B cell (primary cell): ENCODE data around the gene SIK3. TPM values are rescaled to one million over a fixed set of nuclear protein-coding genes. Genes with fewer than 3 reads are reported as not detected.

Experiments used
- ATAC-seq: fragments of 200-7000 bp; cut with Tn5 transposase; one replicate; pipeline ENCODE4 v1.10.0; 2021; ENCODE audit warnings: low read depth, mild to moderate bottlenecking, moderate number of reproducible peaks, moderate library complexity
- CTCF ChIA-PET: fragments of 350-600 bp; sonication (Branson Sonifier 250); formaldehyde crosslinking; loops from one replicate; lab custom pipeline; 2021; ENCODE audit warnings: antibody characterized with exemption, inconsistent platforms; lab: Charles Lee
- POLR2A ChIA-PET: fragments of 350-600 bp; sonication (Branson Sonifier 250); formaldehyde crosslinking; loops from one replicate; lab custom pipeline; 2021; ENCODE audit warnings: antibody characterized with exemption; lab: Charles Lee
- DNase-seq: peaks from one replicate; pipeline ENCODE4 v3.0.0; 2013
- H2AFZ ChIP-seq: 2 replicates; pipeline ENCODE4 v1.6.1; 2012; ENCODE audit warnings: mild to moderate bottlenecking, low read depth, low read length; ENCODE audit not compliant: insufficient read depth, poor library complexity, severe bottlenecking
- H3K27ac ChIP-seq, 2 donors: 1 replicate in 1 of 2; 2 replicates in 1 of 2; pipeline ENCODE4 v1.5.1; 2012 to 2013; ENCODE audit warnings: low read length in 2 of 2, mild to moderate bottlenecking in 2 of 2, moderate library complexity in 1 of 2
- H3K27me3 ChIP-seq, 4 experiments: fragments of 200-600 bp in 1 of 4; sonication (generic) in 1 of 4; replicated peaks in 1 of 4; 1 replicate in 2 of 4; 2 replicates in 2 of 4; pipeline versions ENCODE4 v1.6.1 to v1.7.0; 2013 to 2016; ENCODE audit warnings: low read length in 3 of 4, mild to moderate bottlenecking in 2 of 4, mixed read lengths in 1 of 4, moderate library complexity in 1 of 4; ENCODE audit not compliant: insufficient read depth in 4 of 4, control insufficient read depth in 3 of 4; ENCODE audit errors: control extremely low read depth in 1 of 4
- H3K36me3 ChIP-seq, 2 experiments: replicated peaks in 1 of 2; 1 replicate in 1 of 2; 2 replicates in 1 of 2; pipeline versions ENCODE4 v1.6.1 to v1.7.1; 2013; ENCODE audit warnings: low read length in 1 of 2; ENCODE audit not compliant: insufficient read depth in 2 of 2, control insufficient read depth in 1 of 2; ENCODE audit errors: control extremely low read depth in 1 of 2, extremely low read depth in 1 of 2
- H3K4me1 ChIP-seq, 2 donors: fragments of 200-600 bp in 1 of 2; sonication (generic) in 1 of 2; 1 replicate in 1 of 2; 2 replicates in 1 of 2; pipeline versions ENCODE4 v1.5.1 to v1.6.1; 2013 to 2017; ENCODE audit warnings: low read length in 2 of 2; ENCODE audit not compliant: control insufficient read depth in 2 of 2, insufficient read depth in 2 of 2
- H3K4me2 ChIP-seq: replicated peaks from 2 replicates; pipeline ENCODE3; 2012; ENCODE audit warnings: mild to moderate bottlenecking, low read depth, low read length; ENCODE audit not compliant: poor library complexity, severe bottlenecking
- H3K4me3 ChIP-seq, 5 experiments: fragments of 200-600 bp in 1 of 5; sonication (generic) in 1 of 5; 1 replicate in 3 of 5; 2 replicates in 2 of 5; pipeline versions ENCODE4 v1.5.1 to v1.7.0; 2011 to 2016; ENCODE audit warnings: low read length in 4 of 5, mild to moderate bottlenecking in 4 of 5, low read depth in 2 of 5, control low read depth in 1 of 5, moderate library complexity in 1 of 5; ENCODE audit not compliant: insufficient read depth in 1 of 5; ENCODE audit errors: control extremely low read depth in 1 of 5, extremely low read depth in 1 of 5
- H3K79me2 ChIP-seq: fragments of 200-600 bp; sonication (generic); one replicate; pipeline ENCODE4 v1.6.0; 2016; ENCODE audit warnings: low read length; ENCODE audit not compliant: control insufficient read depth, insufficient read depth
- H3K9ac ChIP-seq: fragments of 200-600 bp; sonication (generic); 2 replicates; pipeline ENCODE4 v1.6.1; 2017; ENCODE audit warnings: mild to moderate bottlenecking, low read length, moderate library complexity
- H3K9me3 ChIP-seq, 3 donors: one replicate each; pipeline versions ENCODE4 v1.6.1 to v1.7.1; 2013; ENCODE audit warnings: low read length in 2 of 3; ENCODE audit not compliant: control insufficient read depth in 2 of 3, insufficient read depth in 1 of 3; ENCODE audit errors: control extremely low read depth in 1 of 3
- H4K20me1 ChIP-seq: 2 replicates; pipeline ENCODE4 v1.6.0; 2012; ENCODE audit warnings: mild to moderate bottlenecking, low read length; ENCODE audit not compliant: insufficient read depth, control insufficient read depth, poor library complexity, severe bottlenecking
- H3K27ac Mint-ChIP-seq: one replicate; pipeline ENCODE4 v1.8.0; 2021; ENCODE audit warnings: mixed read lengths
- H3K27me3 Mint-ChIP-seq: one replicate; pipeline ENCODE4 v1.8.0; 2021; ENCODE audit warnings: mixed read lengths
- H3K4me1 Mint-ChIP-seq: one replicate; pipeline ENCODE4 v1.8.0; 2021; ENCODE audit warnings: mixed read lengths
- H3K4me3 Mint-ChIP-seq: one replicate; pipeline ENCODE4 v1.8.0; 2021; ENCODE audit warnings: mixed read lengths
- H3K9me3 Mint-ChIP-seq: one replicate; pipeline ENCODE4 v1.8.0; 2022; ENCODE audit warnings: mixed read lengths; ENCODE audit not compliant: insufficient read depth
- CTCF ChIP-seq: fragments of 200-600 bp; IDR thresholded peaks from one replicate; pipeline ENCODE4 v1.8.0; 2022; ENCODE audit warnings: antibody characterized with exemption, mild to moderate bottlenecking
- EZH2 ChIP-seq: IDR thresholded peaks from 2 replicates; pipeline ENCODE4 v1.6.1; 2012; ENCODE audit warnings: borderline replicate concordance, low read depth, mild to moderate bottlenecking, moderate library complexity, low read length; ENCODE audit not compliant: insufficient read depth, poor library complexity, severe bottlenecking
- WGBS: methylation state at CpG from one replicate; pipeline ENCODE4 v1.1.5; 2013; ENCODE audit warnings: missing lambda C conversion rate; ENCODE audit not compliant: insufficient coverage; 5-methylcytosine and 5-hydroxymethylcytosine counted together
- intact Hi-C: fragments of 100-400 bp; cut with micrococcal nuclease; formaldehyde crosslinking; loops from one replicate; pipeline ENCODE4 v1.10.0; 2022
- polyA plus RNA-seq: library from polyadenylated mRNA; depleted of rRNA; stranded (reverse); fragments of >200 nt; gene quantifications from 2 replicates; pipeline ENCODE4 v1.2.3, GENCODE V29; 2012
- total RNA-seq, 2 donors: library from RNA; stranded (reverse); fragments of 120-200 nt in 1 of 2; gene quantifications; 1 replicate in 1 of 2; 2 replicates in 1 of 2; pipeline versions ENCODE4 v1.2.3 to v1.2.4, GENCODE V29; 2013 to 2022

Gene SIK3
- total and polyA plus RNA-seq, 2 donors (not counting 1 experiment from before 2014, with no cell fraction given), result 36.5 to 180 TPM

GRCh38 chr11:117011541-117011898 is 86.7 kb downstream of the SIK3 start:
- ChIA-PET POLR2A (no interaction called here), CTCF (interaction anchor here (0.8 to 1.3 kb wide), 3 partner anchors 11 to 88 kb away, joined by 3 read pairs; no protein-coding TSS in a partner anchor)
- peaks cover 44% of the 10 kb centered on the region for H4K20me1 ChIP-seq
- no peak overlapping the region for H3K9ac ChIP-seq
- peaks cover 22 to 23% of the 10 kb centered on the region in 2 donors for H3K4me1 ChIP-seq
- peaks cover 99% of the 10 kb centered on the region for H3K79me2 ChIP-seq
- no peaks in the 10 kb centered on the region for H3K9me3 Mint-ChIP-seq
- H3K27me3 ChIP-seq, result no peaks in the 10 kb centered on the region
- no peak overlapping the region for H3K4me3 Mint-ChIP-seq
- H3K27ac ChIP-seq, result no peak overlapping the region
- H3K4me3 ChIP-seq, result no peak overlapping the region
- no peak for DNase-seq
- H3K27me3 Mint-ChIP-seq, result no peaks in the 10 kb centered on the region
- peaks cover 2 to 6% of the 10 kb centered on the region in 2 experiments for H3K36me3 ChIP-seq
- WGBS, result 100% methylated on average over 2 of the region's 3 CpGs
- no peaks in the 10 kb centered on the region for H3K9me3 ChIP-seq
- H3K4me2 ChIP-seq, result no peak overlapping the region
- peaks cover 39% of the 10 kb centered on the region for H3K4me1 Mint-ChIP-seq
- intact Hi-C loops, result no loop called here
- no peak overlapping the region for H3K27ac Mint-ChIP-seq
- no peak for ATAC-seq
- H2AFZ ChIP-seq, result no peak overlapping the region
- TF ChIP-seq CTCF (no peak), EZH2 (no peak)

- H3K36me3 ChIP-seq, result peaks cover 2 to 6% of the 10 kb centered on the region in 2 experiments
- H3K4me2 ChIP-seq, result no peak overlapping the region
- H3K4me1 ChIP-seq, result peaks cover 27 to 29% of the 10 kb centered on the region in 2 donors
- DNase-seq (no peak), ATAC-seq (no peak)
- POLR2A ChIA-PET, result no interaction called here
- H4K20me1 ChIP-seq, result peaks cover 47% of the 10 kb centered on the region
- CTCF ChIA-PET, result interaction anchor here (0.8 to 1.3 kb wide), 3 partner anchors 11 to 88 kb away, joined by 3 read pairs; no protein-coding TSS in a partner anchor
- Mint-ChIP-seq H3K9me3 (no peaks in the 10 kb centered on the region), H3K4me3 (no peak overlapping the region), H3K27ac (no peak overlapping the region), H3K4me1 (peaks cover 45% of the 10 kb centered on the region), H3K27me3 (no peaks in the 10 kb centered on the region)
- no peaks in the 10 kb centered on the region for H3K9me3 ChIP-seq
- no peak overlapping the region for H2AFZ ChIP-seq
- H3K4me3 ChIP-seq, result no peak overlapping the region
- H3K27ac ChIP-seq, result no peak overlapping the region
- TF ChIP-seq EZH2, result no peak
- no peak for TF ChIP-seq CTCF
- intact Hi-C loops, result no loop called here
- no peaks in the 10 kb centered on the region for H3K27me3 ChIP-seq
- peaks cover 99% of the 10 kb centered on the region for H3K79me2 ChIP-seq
- no peak overlapping the region for H3K9ac ChIP-seq
- 100% methylated on average over 2 of the region's 14 CpGs for WGBS
Measured at GRCh38 chr11:117010808-117011540, 87.3 kb downstream of the SIK3 start.
